DMS 273 (cell line): ENCODE data around the gene RAB25.
"Not testable (repeated sequence)": the region's sequence is repeated elsewhere in the genome, so short reads cannot be mapped to it uniquely, and the experiment has no call there.

Experiments
- DNase-seq: peaks from one replicate; lab custom pipeline; 2025; ENCODE audit not compliant: unreplicated experiment; lab: John Stamatoyannopoulos, UW

Gene RAB25

DNA sequence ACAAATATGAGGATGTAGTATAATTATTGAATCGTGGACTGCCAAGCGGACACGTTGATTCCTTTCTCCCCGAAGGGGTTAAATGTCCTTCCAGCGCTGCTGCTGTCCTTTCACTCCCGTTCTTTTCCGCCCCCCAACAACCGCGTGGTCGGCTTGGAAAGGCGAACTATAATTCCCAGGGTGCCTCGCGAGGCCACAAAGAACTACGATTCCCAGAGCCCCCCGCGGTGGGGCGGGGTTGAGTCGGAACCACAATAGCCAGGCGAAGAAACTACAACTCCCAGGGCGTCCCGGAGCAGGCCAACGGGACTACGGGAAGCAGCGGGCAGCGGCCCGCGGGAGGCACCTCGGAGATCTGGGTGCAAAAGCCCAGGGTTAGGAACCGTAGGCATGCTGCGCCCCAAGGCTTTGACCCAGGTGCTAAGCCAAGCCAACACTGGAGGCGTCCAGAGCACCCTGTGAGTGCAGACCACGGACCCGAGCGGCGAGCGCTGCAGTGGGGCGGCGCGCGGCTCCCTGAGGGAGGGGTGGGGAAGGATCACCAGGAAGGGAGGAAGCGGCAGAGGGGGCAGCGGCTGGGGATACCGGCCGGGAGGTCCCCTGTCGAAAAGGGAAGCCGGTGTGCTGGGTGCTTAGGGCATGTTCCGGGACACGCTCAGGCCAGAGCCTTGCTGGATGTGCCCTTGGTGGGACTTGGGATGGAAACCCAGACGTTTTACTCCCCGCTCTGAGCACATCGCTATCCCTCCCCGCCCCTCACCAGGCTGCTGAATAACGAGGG, 6.3 kb upstream of the RAB25 start, which contains the start of gene LAMTOR2:
Gene LAMTOR2 (plus strand): TSS at position 283 of the 781 bp plus-strand sequence. CDS start 108 bp downstream, at position 391.
- peak; percentile 100 for DNase-seq

DNA sequence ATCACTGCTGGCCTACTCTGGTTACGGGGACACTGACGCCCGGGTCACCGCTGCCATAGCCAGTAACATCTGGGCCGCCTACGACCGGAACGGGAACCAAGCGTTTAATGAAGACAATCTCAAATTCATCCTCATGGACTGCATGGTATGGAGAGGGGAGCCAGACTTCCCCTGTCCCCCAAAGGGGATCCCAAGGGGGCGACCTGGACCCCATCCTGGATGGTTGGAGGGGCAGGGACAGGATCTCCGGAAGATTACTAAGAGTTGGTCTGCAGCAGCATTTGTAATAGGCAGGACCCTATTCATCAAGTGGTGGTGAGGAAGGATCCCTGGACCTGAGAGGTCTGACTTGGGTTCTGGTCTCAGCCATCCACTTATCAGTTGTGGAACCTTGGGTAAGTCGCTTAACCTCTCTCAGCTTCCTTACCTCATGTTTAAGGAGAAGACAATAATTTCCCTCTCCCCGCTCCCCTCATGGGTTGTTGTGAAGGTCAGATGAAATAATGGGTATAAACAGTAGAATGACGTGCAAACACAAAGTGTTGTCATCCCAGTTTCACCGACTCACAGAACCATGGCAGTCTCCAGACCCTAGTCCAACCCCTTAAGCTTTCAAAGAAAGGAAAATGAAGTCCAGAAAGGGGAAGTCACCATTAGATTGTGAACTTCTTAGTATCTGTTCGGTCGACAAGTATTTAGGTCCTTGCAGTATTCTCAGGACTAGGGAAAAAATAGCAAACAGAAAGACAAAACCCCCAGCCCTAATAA, 5.5 kb upstream of the RAB25 start:
- no peak for DNase-seq

- DNase-seq, result no peak
Measured at GRCh38 chr1:156056326-156056849, 4.6 kb upstream of the RAB25 start.

DNA sequence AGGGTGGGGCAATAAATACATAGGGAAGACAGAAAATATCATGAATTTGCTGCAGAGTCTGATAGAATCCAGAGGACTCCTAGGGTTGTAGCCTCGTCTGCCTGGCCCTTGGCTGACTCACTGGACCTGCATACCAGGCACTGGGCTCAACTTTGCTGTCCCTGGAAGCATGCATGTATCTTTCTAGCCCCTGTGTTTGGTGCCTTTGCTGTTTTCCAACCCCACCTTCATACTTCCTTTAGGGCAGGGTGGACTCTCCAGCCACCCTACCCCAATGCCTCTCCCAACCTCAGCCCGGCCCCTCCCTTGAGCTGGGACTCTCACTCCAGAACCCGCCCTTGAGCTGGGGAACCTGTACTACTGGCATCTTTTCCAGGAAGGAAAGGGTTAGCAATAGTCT, 1.2 kb downstream of the RAB25 start:
- DNase-seq, result no peak

DNA sequence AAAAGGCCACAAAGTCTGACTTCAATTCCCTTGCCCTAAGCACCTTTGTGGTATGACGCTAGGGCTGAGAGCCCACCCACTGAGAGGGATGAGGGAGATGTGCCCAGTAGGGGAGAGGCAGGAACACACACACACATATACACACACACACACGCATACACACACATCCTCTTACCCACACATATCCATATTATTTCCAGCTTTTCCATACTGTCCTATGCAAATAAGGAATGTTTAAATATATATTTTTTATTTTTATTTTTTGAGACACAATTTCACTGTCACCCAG, 3.0 kb downstream of the RAB25 start:
- no peak for DNase-seq

DNA sequence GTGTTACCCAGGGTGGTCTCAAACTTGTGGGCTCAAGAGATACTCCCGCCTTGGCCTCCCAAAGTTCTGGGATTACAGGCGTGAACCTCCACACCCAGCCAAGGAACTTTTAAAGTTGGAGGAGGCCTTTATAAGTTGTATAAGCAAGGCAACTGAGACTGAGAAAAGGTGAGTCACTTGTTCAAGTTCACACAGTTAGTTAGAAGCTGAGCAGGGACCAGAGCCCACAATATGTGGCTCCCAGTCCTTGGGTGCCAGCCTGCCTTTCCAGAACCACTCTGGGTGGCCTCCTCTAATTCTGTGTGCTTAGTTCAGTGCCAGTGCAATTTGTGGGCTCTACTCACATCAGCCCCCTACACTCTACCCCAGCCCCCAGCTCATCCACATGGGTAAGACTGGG, 3.7 kb downstream of the RAB25 start:
- no peak for DNase-seq

- no peak for DNase-seq
Measured at GRCh38 chr1:156065212-156065611, 4.3 kb downstream of the RAB25 start.

DNA sequence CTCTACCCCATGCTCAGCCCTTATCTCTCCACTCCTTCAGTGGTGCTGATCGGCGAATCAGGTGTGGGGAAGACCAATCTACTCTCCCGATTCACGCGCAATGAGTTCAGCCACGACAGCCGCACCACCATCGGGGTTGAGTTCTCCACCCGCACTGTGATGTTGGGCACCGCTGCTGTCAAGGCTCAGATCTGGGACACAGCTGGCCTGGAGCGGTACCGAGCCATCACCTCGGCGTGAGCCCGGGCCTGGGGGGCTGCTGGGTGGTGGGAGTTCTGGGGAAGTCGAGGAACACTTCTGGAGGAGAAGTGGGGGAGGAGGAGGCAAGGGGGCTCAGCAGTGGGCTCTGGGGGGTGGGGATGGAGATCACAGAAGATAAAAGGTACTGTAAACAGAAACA, 4.9 kb downstream of the RAB25 start:
- DNase-seq, result no peak

GRCh38 chr1:156067262-156067661, 6.3 kb downstream of the RAB25 start:
- DNase-seq, result no peak

- no peak for DNase-seq
Measured at GRCh38 chr1:156069490-156070455, 8.8 kb downstream of the RAB25 start.

- peak; percentile 97 for DNase-seq
Measured at GRCh38 chr1:156070548-156070947, 9.6 kb downstream of the RAB25 start.

DNA sequence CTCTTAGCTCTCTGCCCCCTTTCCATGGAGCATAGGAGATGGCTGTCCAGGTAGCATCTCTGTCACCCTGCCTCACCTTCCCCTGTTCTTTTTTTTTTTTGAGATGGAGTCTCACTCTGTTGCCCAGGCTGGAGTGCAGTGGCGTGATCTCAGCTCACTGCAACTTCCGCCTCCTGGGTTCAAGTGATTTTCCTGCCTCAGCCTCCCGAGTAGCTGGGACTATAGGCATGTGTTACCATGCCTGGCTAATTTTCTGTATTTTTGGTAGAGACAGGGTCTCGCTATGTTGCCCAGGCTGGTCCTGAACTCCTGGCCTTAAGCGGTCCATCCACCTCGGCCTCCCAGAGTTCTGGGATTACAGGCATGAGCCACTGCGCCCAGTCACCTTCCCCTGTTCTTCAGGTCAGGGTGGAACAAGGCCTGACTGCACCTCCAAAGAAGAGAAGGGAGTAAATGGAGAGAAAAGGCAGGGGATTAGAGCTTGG, 10.4 kb downstream of the RAB25 start:
- DNase-seq, result not testable (repeated sequence)

GRCh38 chr1:156072251-156072650, 11.3 kb downstream of the RAB25 start:
- DNase-seq, result no peak

DNA sequence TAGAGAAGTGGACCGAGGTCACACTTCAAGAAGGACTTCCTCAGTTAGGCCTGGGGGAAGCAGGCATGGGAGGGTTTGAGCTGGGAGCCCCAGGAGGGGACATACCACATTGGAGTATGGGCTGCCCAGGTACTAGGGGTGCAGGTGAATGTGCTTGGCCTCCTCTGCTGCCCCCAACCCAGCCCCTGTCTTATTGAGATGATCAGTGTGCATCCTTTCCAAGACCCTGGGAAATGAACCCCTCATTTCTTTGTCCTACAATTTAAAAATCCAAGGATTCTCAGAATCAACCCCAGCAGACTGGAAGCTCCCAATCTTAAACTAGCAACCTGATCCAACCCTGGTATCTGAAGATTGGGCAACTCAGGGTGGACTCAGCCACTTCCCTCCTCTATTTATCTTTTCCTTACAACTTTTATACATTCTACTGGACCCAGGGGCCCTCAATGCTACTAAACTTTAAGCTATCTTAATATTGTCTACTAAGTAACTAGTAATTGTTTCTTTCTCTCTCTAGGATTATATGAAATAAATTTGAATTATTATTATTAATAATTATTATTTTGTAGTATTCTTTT, 12.2 kb downstream of the RAB25 start:
- DNase-seq, result no peak

DNA sequence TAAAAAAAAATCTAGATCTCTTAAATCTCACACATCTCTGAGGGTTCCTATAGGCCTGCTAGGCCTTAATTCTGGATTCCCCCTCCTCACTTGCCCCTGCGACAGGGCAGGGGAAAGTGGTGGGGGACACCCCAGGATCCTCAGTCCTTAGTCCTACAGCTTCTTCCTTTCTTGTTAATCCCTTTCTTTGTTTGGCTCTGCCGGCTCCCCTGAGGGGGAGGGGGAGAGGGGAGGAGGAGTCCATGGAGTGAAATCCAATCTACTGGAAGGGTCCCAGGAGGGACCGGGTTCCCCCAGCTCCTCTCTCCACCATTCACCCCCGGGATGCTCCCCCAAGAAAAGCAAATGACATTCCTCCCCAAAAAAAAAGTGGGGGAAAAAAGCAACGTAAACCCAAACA, 12.8 kb downstream of the RAB25 start:
- DNase-seq, result no peak

DNA sequence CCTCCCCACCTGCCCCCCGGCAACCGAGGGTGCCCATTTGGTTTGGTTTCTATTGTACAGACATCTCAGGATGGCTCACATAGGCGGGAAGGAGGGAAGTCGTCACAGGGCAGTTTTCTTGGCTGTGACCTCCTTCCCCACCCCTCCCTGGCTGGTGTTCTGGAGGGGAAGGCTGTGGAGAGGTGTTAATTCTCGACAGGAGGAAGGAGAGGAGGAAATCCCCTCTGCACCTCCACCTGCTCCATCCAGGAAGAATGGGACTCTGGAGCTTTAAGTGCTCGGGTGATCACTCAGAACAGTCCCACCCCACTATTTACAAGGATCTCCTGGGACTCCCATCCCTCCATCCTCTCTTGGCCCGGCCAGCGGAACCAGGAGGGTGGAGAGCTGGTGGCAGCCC, 13.7 kb downstream of the RAB25 start:
- no peak for DNase-seq

DNA sequence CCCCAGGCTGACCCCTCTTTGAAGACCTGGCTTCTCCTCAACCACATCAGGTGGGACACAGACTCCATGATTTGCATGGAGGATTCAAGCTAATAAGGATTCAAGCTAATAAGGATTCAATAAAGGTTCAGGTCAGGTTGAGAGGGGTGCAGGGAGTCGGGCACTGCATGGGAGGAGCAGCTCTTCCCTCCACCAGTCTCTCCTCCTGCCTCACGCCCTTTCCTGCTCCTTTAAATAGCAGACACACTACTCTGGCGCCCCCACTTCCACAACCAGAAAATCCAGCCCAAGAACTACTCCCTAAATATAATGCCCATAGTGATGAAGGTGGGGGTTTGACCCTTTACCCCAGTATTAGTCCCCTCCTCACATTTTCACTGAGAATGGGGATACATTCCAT, 14.2 kb downstream of the RAB25 start:
- no peak for DNase-seq

DNA sequence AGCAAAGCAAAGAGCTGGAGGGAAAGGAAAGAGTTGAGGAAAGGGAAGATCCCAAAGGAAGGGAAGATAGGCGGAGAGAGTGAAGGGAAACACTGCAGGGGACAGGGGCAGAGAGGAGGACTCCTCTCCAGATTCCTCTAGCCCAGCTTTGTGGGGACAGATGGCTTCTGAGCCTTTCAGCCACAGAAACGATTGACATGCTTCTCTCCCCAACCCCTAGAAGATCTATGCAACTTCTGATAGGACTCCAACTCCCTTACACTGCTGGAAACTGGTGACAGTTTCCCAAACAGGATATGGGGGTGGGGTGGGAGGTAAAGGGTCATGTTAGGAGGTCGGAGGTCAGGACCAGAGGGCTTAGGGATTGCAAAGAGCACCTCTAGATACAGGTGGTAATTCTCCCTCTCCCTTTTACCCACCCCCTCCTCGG, 14.8 kb downstream of the RAB25 start:
- no peak for DNase-seq

DNA sequence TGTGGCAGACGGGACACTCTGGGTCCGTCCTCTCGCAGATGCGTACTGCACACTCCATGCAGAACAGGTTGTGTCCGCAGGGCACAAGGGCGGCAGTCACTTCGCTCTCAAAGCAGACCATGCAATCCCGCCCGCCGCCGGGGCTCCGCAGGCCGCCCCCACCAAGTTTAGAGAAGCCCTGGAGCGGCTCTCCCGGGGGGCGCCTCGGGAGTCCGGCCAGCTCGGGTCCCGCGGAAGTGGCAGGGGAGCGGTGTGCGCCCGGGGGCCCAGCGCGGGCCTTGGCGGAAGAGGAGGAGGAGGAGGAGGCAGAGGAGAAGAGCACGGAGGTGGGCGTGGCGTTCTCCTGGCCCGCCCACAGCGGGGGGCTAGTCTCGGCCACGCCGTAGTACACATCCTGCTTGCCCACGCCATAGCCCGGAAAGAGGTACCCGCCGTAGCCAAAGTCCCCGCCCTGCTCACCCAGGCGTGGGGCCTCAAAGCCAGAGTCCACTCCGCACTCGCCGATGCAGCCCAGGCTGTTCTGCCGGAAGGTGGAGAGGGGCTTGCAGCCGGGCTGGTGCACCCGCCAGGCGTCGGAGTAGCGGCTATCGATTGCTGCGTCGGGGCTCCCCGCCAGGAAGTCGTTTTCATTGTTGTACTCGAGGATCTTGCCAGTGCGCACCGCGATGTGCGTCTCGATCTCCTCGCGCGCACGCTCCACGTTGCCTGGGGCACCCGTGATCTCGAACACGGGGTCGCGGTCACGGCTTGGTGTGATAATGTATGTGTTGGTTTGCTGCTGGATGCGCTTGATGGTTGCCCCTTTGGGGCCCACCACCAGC, 15.9 kb downstream of the RAB25 start:
- no peak for DNase-seq

DNA sequence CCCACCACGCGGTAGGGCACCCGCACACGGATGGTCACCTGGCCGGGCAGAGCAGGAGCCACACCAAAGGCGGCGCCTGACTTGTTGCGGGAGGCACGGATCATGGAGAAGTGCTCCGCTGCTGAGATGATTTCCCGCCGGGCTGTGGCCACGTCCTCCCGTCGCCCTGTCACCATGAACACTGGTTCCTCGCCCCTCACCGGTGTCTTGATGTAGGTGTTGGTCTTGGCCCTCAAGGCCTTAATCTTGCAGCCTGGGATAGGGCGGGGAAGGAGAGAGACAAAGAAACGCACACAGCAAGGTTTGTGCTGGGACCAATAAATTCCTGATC, 16.4 kb downstream of the RAB25 start:
- no peak for DNase-seq
